K562 (cell line): ENCODE measurements around the gene TSR3. TPM values are rescaled to one million over a fixed set of nuclear protein-coding genes. Genes with fewer than 3 reads are reported as not detected.

Experiments
- ATAC-seq: fragments of 200-7000 bp; cut with Tn5 transposase; 3 replicates; pipeline ENCODE4 v1.9.1; 2020; ENCODE audit warnings: moderate library complexity
- BruUV-seq: library from RNA; stranded (reverse); fragments of 400-500 nt; replicated peaks from 2 replicates; lab custom pipeline; 2021; lab: Mats Ljungman, UMichigan
- CTCF ChIA-PET: fragments of 300-600 bp; formaldehyde crosslinking; extraction: SDS; loops from one replicate; lab custom pipeline; 2021; ENCODE audit warnings: low intra/inter-chr PET ratio; lab: Yijun Ruan, JAX
- POLR2A ChIA-PET: fragments of 300-600, 350-650 bp; sonication (Branson Sonifier 250); formaldehyde crosslinking; extraction: SDS; loops from one replicate; lab custom pipeline; 2021; ENCODE audit warnings: antibody characterized with exemption, inconsistent platforms; lab: Yijun Ruan, JAX
- DNase-seq, 4 experiments: peaks; one replicate each; pipeline versions ENCODE4 v3.0.0 to v3.0.0-alpha.2; 2011 to 2018; ENCODE audit warnings: low spot score in 3 of 4, mixed read lengths in 3 of 4; ENCODE audit errors: extremely low read depth in 1 of 4
- FAIRE-seq: peaks from 2 replicates; lab custom pipeline; 2011; peaks lifted over from hg19 to GRCh38; lab: Jason Lieb, UNC
- H2AFZ ChIP-seq: 2 replicates; pipeline ENCODE4 v1.6.0; 2011; ENCODE audit warnings: low read depth, low read length, control low read depth, inconsistent platforms
- H3K27ac ChIP-seq: fragments of 200-600 bp; 3 replicates; pipeline ENCODE4 v1.8.0; 2011; ENCODE audit warnings: low read depth, mild to moderate bottlenecking, control low read depth, inconsistent platforms, low read length, moderate library complexity, mixed read lengths; ENCODE audit errors: extremely low read depth
- H3K27me3 ChIP-seq, 2 experiments: fragments of 300-600 bp in 1 of 2; 2 replicates in 1 of 2; 3 replicates in 1 of 2; pipeline versions ENCODE4 v1.6.0 to v1.8.0; 2011; ENCODE audit warnings: inconsistent platforms in 2 of 2, low read length in 2 of 2, mild to moderate bottlenecking in 1 of 2, mixed read lengths in 1 of 2, moderate library complexity in 1 of 2; ENCODE audit not compliant: control insufficient read depth in 2 of 2, insufficient read depth in 2 of 2
- H3K36me3 ChIP-seq: fragments of 300-600 bp; 3 replicates; pipeline ENCODE4 v1.8.0; 2011; ENCODE audit warnings: mild to moderate bottlenecking, low read length, inconsistent platforms; ENCODE audit not compliant: control insufficient read depth, insufficient read depth
- H3K4me1 ChIP-seq, 2 experiments: fragments of 200-600 bp in 1 of 2; replicated peaks in 1 of 2; 2 replicates in 1 of 2; 3 replicates in 1 of 2; pipeline versions ENCODE4 v1.5.1 to v1.8.0; 2011; ENCODE audit warnings: inconsistent platforms in 2 of 2, low read length in 2 of 2, mild to moderate bottlenecking in 1 of 2, mixed read lengths in 1 of 2, moderate library complexity in 1 of 2; ENCODE audit not compliant: control insufficient read depth in 2 of 2, insufficient read depth in 2 of 2
- H3K4me2 ChIP-seq: 2 replicates; pipeline ENCODE4 v1.6.1; 2011; ENCODE audit warnings: low read length, control low read depth, inconsistent platforms, mixed read lengths; ENCODE audit not compliant: insufficient read depth
- H3K4me3 ChIP-seq: fragments of 200-600 bp; sonication (generic), shearing (Covaris generic); 2 replicates; pipeline ENCODE4 v1.5.1; 2016; ENCODE audit warnings: control low read depth, inconsistent platforms
- H3K79me2 ChIP-seq: fragments of 200-600 bp; 3 replicates; pipeline ENCODE4 v1.8.0; 2011; ENCODE audit warnings: low read length, inconsistent platforms; ENCODE audit not compliant: control insufficient read depth, insufficient read depth
- H3K9ac ChIP-seq, 2 experiments: 2 replicates each; pipeline versions ENCODE4 v1.6.0 to v1.6.1; 2011; ENCODE audit warnings: low read depth in 2 of 2, low read length in 2 of 2, control low read depth in 1 of 2, inconsistent platforms in 1 of 2, mild to moderate bottlenecking in 1 of 2, mixed read lengths in 1 of 2; ENCODE audit not compliant: insufficient read depth in 1 of 2
- H3K9me1 ChIP-seq: one replicate; pipeline ENCODE4 v1.6.0; 2011; ENCODE audit warnings: inconsistent platforms, mild to moderate bottlenecking, low read length, moderate library complexity; ENCODE audit not compliant: control insufficient read depth, insufficient read depth
- H3K9me3 ChIP-seq: replicated peaks from 2 replicates; pipeline ENCODE4 v1.5.1; 2011; ENCODE audit warnings: low read depth, low read length, inconsistent platforms; ENCODE audit not compliant: control insufficient read depth, insufficient read depth
- H4K20me1 ChIP-seq: replicated peaks from 2 replicates; pipeline ENCODE4 v1.6.1; 2011; ENCODE audit warnings: low read length, inconsistent platforms, mixed read lengths; ENCODE audit not compliant: control insufficient read depth, insufficient read depth
- CHD7 ChIP-seq: fragments of 200-600 bp; sonication (generic); IDR thresholded peaks from one replicate; pipeline ENCODE4 v1.6.1; 2012; ENCODE audit warnings: mild to moderate bottlenecking, low read depth, low read length, inconsistent platforms
- ZBTB1 ChIP-seq: sonication (generic); formaldehyde crosslinking; IDR thresholded peaks from 2 replicates; pipeline ENCODE4 v1.8.1; 2023; ENCODE audit warnings: missing genetic modification reagents, low read depth, mild to moderate bottlenecking, borderline replicate concordance
- ZNF124 ChIP-seq: sonication (generic); formaldehyde crosslinking; IDR thresholded peaks from 2 replicates; pipeline ENCODE4 v1.8.1; 2022; ENCODE audit warnings: missing genetic modification reagents
- WGBS: fragments of 100-300 bp; shearing (Covaris generic); methylation state at CpG from one replicate; pipeline ENCODE4 v1.1.6; 2016; ENCODE audit warnings: low coverage, mixed read lengths; ENCODE audit not compliant: insufficient coverage; ENCODE audit errors: missing lambda C conversion rate; 5-methylcytosine and 5-hydroxymethylcytosine counted together
- in situ Hi-C: fragments of 300-500 bp; cut with MboI; formaldehyde crosslinking; loops from 4 replicates; pipeline ENCODE4 v1.15.0; 2018; ENCODE audit warnings: inconsistent platforms, mixed read lengths
- intact Hi-C: fragments of 100-400 bp; cut with micrococcal nuclease; formaldehyde crosslinking; loops from 2 replicates; pipeline ENCODE4 v1.14.2; 2022
- polyA plus RNA-seq, 8 experiments: library from polyadenylated mRNA; depleted of rRNA in 4 of 8; stranded (reverse) in 5 of 8; unstranded in 3 of 8; fragments of >200 nt; fragmentation: Nextera tagmentation in 2 of 8; fragmentation: Illumina TruSeq in 1 of 8; extraction: Ambion mirVana in 2 of 8; extraction: Trizol in 1 of 8; gene quantifications; 2 replicates each; pipeline versions ENCODE4 v1.2.1 to v1.2.3, GENCODE V29; 2011 to 2014; ENCODE audit warnings: inconsistent platforms in 1 of 8, missing spikeins in 1 of 8
- total RNA-seq, 7 experiments: library from RNA; depleted of rRNA in 6 of 7; stranded (reverse); fragments of >200 nt in 6 of 7; fragmentation: Illumina TruSeq in 2 of 7; extraction: Trizol in 2 of 7; gene quantifications; 2 replicates each; pipeline versions ENCODE4 v1.2.1 to v1.2.3, GENCODE V29; 2011 to 2021; ENCODE audit warnings: low replicate concordance in 1 of 7
- TF ChIP-seq, protein P1 (sequence below): sonication (generic); formaldehyde crosslinking; IDR thresholded peaks from 2 replicates; pipeline ENCODE4 v1.9.0; 2022; ENCODE audit warnings: mild to moderate bottlenecking, missing genetic modification reagents

The TSR3 gene
- total and polyA plus RNA-seq, 9 of the 15 experiments (the other 6 are each of a cell fraction or from before 2014, with no cell fraction given) = 1.5 to 74.8 (median 16.5) TPM

DNA sequence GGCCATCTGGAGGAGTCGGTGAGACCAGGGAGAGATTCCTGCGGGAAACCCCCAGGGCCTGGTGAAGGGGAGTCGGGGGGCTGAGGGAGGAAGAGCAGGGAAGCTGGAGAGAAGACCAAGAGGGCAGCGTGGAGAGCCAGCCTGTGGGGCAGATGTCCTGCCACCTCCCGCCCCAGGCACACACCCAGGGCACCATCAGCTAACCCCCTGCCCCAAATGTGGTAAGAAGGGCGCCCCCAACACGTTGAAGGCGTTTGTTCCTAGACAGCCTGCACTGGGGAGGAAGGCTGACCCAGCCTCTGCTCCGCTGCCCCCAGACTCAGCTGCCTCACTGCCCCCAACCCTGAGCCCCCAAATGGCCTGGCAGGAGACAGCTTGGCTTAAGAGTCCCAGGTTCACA is 16.9 kb downstream of the TSR3 start:
- Histone ChIP-seq H3K27me3 (peaks cover 6 to 19% of the 10 kb centered on the region in 2 experiments; a peak in 3 of 5 replicates), H3K9me3 (0 out of 2 replicates have a peak, but pooled peaks cover 4% of the 10 kb centered on the region), H3K4me2 (no peak overlapping the region), H3K4me3 (no peak overlapping the region), H3K27ac (no peak overlapping the region), H2AFZ (no peak overlapping the region), H3K36me3 (no peaks in the 10 kb centered on the region), H4K20me1 (0 out of 2 replicates have a peak, but pooled peaks cover 9% of the 10 kb centered on the region), H3K9ac (0 out of 4 replicates have a peak overlapping the region, but pooled peaks of 1 of the 2 experiments have one; percentile 28), H3K4me1 (peaks cover 17 to 90% of the 10 kb centered on the region in 2 experiments), H3K9me1 (no peaks in the 10 kb centered on the region), H3K79me2 (no peaks in the 10 kb centered on the region)
- WGBS = 3% methylated on average over 7 of the region's 9 CpGs
- in situ Hi-C loops (no loop called here), intact Hi-C loops (no loop called here)
- BruUV-seq = TSS peak; percentile 62
- FAIRE-seq = no peak
- DNase-seq = no peak
- CTCF ChIA-PET = no interaction called here
- no peak for ATAC-seq
- TF ChIP-seq CHD7 (no peak), ZBTB1 (CRISPR knock-in tag) (0 out of 2 replicates have a peak, but pooled peaks have one; percentile 42), ZNF124 (CRISPR knock-in tag) (no peak)
- TF ChIP-seq, protein P1, sequence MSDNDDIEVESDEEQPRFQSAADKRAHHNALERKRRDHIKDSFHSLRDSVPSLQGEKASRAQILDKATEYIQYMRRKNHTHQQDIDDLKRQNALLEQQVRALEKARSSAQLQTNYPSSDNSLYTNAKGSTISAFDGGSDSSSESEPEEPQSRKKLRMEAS = 0 out of 2 replicates have a peak, but pooled peaks have one; percentile 4
- POLR2A ChIA-PET = interaction anchor here (0.6 to 1.3 kb wide), 6 partner anchors 10 to 199 kb away, joined by 3 to 7 read pairs (median 4); no protein-coding TSS in a partner anchor
